ENCODE results near the gene THEM4.

GRCh38 chr1:151825751-151826660 is 83.3 kb downstream of the THEM4 start:
- TF ChIP-seq POLR2A (IDR thresholded peaks at IDR 0.05) (no peak), CTCF (IDR thresholded peaks at IDR 0.05) (no peak)

All from heart left ventricle (tissue), 13 donors.